Stimulated activated CD8-positive, alpha-beta memory T cell treated with anti-CD3 and anti-CD28 coated beads, Interleukin-2, amount 100 ng/mL, for 1 hour (primary cell): Measurements from ENCODE around the gene SLX9.

Experiments
- DNase-seq, 2 donors: peaks; one replicate each; pipeline ENCODE4 v3.0.0-alpha.2; 2020; ENCODE audit warnings: low read depth in 2 of 2

The SLX9 gene

GRCh38 chr21:44930543-44930981 is 9.3 kb upstream of the SLX9 start:
- peak in 1 of 2 donors; percentile 43 for DNase-seq

- DNase-seq, result no peak
Measured at GRCh38 chr21:44931137-44931500, 8.7 kb upstream of the SLX9 start.

- DNase-seq, result no peak
Measured at GRCh38 chr21:44931501-44932407, 8.1 kb upstream of the SLX9 start.

GRCh38 chr21:44932408-44933181 is 7.2 kb upstream of the SLX9 start:
- peak in 1 of 2 donors; percentile 55 for DNase-seq

GRCh38 chr21:44933199-44933917 is 6.5 kb upstream of the SLX9 start:
- no peak for DNase-seq

GRCh38 chr21:44933918-44934260 is 5.9 kb upstream of the SLX9 start:
- no peak for DNase-seq

GRCh38 chr21:44934276-44934675 is 5.6 kb upstream of the SLX9 start:
- no peak for DNase-seq

GRCh38 chr21:44934797-44935532 is 4.9 kb upstream of the SLX9 start:
- DNase-seq, result no peak

- DNase-seq, result no peak
Measured at GRCh38 chr21:44935533-44935927, 4.3 kb upstream of the SLX9 start.

GRCh38 chr21:44938772-44939531 is 877 bp upstream of the SLX9 start:
- DNase-seq, result no peak

GRCh38 chr21:44940116-44940631 is 345 bp downstream of the SLX9 start:
- DNase-seq, result no peak

GRCh38 chr21:44941567-44941966 is 1.7 kb downstream of the SLX9 start:
- no peak for DNase-seq

GRCh38 chr21:44942566-44942965 is 2.7 kb downstream of the SLX9 start:
- DNase-seq, result no peak

- DNase-seq, result no peak
Measured at GRCh38 chr21:44943005-44943685, 3.3 kb downstream of the SLX9 start.

GRCh38 chr21:44943686-44944550 is 4.1 kb downstream of the SLX9 start:
- DNase-seq, result no peak

GRCh38 chr21:44944596-44944995 is 4.8 kb downstream of the SLX9 start:
- no peak for DNase-seq

GRCh38 chr21:44946254-44947041 is 6.6 kb downstream of the SLX9 start:
- DNase-seq, result no peak
